Omental fat pad (tissue), 4 donors: ENCODE measurements around the gene RGS14. TPM values are rescaled to one million over a fixed set of nuclear protein-coding genes. Genes with fewer than 3 reads are reported as not detected.

Experiments used
- ATAC-seq: fragments of 150-250 bp; one replicate; pipeline ENCODE4 v1.9.1; 2016; ENCODE audit warnings: mild to moderate bottlenecking, moderate library complexity; ENCODE audit not compliant: low FRiP score
- DNase-seq: peaks from one replicate; pipeline ENCODE4 v3.0.0-alpha.2; 2019; ENCODE audit warnings: low spot score
- total RNA-seq, 4 donors: library from RNA; depleted of rRNA; stranded (reverse); fragments of >200 nt; gene quantifications; one replicate each; pipeline ENCODE4 v1.1.0, GENCODE V29; 2016
- TF ChIP-seq, protein P1 (sequence below), 3 donors: fragments of 450-650 bp; IDR thresholded peaks; one replicate each; pipeline ENCODE4 v1.5.1; 2016 to 2017; ENCODE audit warnings: antibody characterized with exemption in 3 of 3, mild to moderate bottlenecking in 3 of 3, moderate library complexity in 2 of 3

The RGS14 gene
- total RNA-seq, 4 donors from 2014 or later, result 7.1 to 25.1 (median 8.2) TPM

DNA sequence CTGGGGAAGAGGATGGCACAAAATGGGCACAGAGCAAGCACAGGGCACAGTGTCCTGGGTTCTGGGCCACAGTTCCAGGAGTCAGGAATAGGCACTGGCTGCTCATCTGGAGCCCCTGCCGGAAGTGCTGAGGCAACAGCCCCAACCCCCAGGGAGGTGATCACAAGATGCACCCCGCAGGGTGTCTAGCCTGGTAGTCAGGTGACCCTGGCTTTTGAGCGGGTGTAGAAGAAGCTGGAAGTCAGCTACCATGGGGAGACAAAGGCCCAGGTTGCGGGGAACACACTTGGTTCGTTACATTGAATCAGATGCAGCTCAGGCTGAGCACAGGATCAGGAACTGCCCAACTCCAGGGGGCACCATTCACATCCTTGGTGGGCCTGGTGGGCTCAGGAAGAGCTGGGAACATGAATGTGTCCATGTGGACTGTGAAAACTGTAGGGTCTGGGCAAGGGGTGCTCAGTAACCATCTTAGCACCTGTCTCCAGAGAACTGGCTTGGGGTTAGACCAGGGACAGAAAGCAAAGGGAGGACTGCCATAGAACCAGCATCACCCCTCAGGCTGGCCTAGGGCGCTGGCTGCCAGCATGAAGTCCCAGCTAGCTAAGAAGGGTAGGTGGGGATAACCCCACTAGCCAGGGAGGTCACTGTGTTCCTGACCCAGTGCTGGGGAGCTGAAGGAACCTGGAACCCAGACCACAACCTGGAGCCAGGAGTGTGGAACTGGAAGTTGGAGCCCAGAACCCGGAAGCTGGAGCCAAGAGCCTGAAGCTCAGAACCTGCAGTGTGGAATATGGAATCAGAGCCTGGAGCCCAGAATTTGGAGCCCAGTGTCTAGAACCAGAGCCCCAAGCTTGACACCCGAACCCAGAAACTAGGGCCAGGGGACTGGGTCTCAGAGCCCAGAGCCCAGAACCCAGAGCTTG, 20.4 kb downstream of the RGS14 start:
- DNase-seq, result no peak
- TF ChIP-seq, protein P1, sequence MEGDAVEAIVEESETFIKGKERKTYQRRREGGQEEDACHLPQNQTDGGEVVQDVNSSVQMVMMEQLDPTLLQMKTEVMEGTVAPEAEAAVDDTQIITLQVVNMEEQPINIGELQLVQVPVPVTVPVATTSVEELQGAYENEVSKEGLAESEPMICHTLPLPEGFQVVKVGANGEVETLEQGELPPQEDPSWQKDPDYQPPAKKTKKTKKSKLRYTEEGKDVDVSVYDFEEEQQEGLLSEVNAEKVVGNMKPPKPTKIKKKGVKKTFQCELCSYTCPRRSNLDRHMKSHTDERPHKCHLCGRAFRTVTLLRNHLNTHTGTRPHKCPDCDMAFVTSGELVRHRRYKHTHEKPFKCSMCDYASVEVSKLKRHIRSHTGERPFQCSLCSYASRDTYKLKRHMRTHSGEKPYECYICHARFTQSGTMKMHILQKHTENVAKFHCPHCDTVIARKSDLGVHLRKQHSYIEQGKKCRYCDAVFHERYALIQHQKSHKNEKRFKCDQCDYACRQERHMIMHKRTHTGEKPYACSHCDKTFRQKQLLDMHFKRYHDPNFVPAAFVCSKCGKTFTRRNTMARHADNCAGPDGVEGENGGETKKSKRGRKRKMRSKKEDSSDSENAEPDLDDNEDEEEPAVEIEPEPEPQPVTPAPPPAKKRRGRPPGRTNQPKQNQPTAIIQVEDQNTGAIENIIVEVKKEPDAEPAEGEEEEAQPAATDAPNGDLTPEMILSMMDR (IDR thresholded peaks at IDR 0.05), result no peak
- no peak for ATAC-seq

DNA sequence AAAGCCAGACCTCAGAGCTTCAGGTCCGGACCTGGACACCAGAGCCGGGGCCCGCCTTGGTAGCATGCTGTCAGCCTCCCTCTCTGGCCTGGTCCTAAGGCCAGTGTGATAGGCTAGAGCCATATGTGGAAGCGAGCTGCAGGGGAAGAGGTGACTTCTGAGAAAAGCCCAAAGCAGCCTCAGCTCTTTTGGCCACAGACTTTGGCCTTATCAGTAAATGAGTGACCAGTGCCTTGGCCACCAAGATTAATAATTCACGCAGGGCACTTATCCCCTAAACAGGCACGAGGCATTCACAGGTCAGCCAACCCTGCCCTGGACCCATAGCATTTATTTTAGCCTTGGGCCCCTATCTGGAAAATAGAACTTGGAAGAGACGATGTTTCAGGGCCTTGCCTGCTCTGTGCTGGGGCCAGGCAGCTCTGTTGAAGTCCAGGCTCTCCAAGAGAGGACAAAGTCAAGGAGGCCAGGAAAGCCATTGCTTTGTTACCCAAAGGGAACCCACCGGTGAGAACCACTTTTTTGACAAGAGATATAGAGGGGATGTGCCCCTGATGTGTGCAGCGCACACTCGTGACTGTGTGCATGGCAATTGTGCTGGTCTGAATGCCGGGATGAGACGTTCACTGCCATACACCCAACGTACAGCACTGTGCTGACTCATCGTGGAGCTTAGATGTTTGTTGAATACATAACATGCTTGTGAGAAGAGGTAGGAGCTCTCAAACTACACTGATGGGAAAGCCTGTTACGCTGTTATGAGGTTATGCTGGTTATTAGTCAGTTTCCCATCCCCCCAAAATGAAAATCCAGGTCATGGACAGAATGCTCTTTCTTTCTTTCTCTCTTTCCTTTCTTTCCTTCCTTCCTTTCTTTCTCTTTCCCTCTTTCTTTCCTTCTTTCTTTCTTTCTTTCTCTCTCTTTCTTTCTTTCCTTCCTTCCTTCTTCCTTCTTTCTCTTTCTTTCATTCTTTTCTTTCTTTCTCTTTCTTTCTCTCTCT, 21.5 kb downstream of the RGS14 start:
- DNase-seq (no peak), ATAC-seq (no peak)
- TF ChIP-seq, protein P1 (IDR thresholded peaks at IDR 0.05), result no peak

DNA sequence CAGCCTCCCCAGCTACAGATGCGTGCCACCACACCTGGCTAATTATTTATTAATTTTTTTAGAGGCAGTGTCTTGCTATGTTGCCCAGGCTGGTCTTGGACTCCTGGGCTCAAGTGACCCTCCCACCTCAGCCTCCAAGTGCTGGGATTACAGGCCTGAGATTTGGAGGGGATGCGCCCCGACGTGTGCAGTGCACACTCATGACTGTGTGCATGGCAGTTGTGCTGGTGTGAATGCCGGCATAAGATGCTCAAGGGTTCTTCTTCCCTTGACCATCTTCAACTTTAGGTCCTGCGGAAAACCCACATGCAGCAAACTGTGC, 23.0 kb downstream of the RGS14 start:
- TF ChIP-seq, protein P1 (IDR thresholded peaks at IDR 0.05), result no peak
- ATAC-seq (no peak), DNase-seq (no peak)

DNA sequence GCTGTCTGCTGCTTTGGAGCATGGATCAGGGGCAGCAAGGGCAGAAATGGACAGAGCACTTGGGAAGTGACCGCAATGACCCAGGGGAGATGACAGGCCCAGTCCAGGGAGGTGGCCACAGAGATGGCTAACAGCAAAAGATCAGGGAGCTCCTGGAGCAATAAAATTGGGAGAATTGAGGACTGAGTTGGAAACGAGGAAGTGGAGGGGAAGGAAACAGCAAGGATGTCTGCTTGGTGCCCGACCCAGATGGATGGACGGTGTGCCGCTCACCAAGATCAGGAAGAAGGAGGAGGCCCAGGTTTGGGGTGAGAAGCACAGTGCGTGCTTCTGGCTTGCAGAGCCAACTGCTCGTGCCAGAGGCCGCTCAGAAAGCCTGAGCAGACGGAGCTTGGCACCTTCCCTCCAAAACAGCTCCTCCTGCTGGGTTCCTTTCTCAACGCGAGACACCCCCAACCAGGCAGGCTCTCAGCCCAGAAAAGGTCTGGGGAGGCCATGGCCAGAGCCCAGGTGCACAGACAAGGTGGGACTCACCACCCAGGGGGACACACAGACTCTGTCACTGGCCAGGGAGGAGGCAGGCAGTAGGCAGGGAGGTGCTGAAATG, 24.8 kb downstream of the RGS14 start:
- DNase-seq (no peak), ATAC-seq (peak; percentile 72)
- TF ChIP-seq, protein P1 (IDR thresholded peaks at IDR 0.05), result no peak

DNA sequence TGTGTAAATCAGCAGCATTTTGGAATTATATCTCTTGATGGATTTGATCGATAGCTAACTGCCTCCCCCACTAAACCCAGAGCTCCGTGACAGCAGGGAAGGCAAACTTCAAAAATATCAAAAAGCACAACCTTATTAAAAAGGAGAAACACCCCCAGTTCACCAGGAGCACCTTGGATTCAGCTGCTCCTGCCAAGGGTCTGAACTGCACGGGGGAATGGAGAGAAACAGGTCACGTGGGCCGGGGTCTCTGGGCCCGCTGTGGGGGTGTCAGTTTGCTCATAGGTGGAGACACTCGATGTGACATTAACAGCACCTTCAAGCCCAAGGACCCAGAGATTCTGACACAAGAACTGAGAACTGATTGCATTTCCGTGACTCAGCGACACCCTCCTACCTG, 25.5 kb downstream of the RGS14 start:
- DNase-seq (no peak), ATAC-seq (no peak)
- TF ChIP-seq, protein P1 (IDR thresholded peaks at IDR 0.05), result no peak

DNA sequence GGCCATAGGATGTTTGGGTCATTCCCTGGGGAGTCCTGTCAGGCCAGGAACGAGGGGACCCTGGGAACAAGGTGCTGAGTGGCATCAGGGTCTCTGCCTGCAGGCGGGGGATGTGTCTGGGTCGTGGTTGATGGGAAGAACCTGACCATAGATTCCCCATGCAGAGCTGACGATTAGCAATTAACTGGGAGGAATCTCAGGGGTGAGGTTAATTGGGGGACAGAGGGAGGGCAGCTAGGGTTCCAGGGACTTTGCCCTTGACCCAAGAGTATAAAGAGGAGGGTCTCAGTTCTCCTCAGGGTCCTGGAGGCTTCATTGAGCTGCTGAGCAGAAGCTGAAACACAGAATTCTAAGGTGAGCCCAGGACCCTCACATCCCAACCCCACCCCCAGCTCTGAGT, 26.4 kb downstream of the RGS14 start, which contains the start of gene SLC34A1:
Gene SLC34A1, plus strand, starts transcription at position 301 of the 400 bp plus-strand sequence. CDS start 1,308 bp downstream, outside the sequence.
- DNase-seq (no peak), ATAC-seq (no peak)
- TF ChIP-seq, protein P1 (IDR thresholded peaks at IDR 0.05), result no peak
